GM19351 (cell line): ENCODE results near the gene SCN2B.

Experiments used
- ATAC-seq: cut with Tn5 transposase; IDR thresholded peaks from one replicate; pipeline ENCODE4 v1.9.1; 2021; ENCODE audit warnings: mild to moderate bottlenecking, moderate library complexity; ENCODE audit not compliant: unreplicated experiment

The SCN2B gene

GRCh38 chr11:118136341-118136740 lies 40.1 kb downstream of the SCN2B start:
- no peak for ATAC-seq

DNA sequence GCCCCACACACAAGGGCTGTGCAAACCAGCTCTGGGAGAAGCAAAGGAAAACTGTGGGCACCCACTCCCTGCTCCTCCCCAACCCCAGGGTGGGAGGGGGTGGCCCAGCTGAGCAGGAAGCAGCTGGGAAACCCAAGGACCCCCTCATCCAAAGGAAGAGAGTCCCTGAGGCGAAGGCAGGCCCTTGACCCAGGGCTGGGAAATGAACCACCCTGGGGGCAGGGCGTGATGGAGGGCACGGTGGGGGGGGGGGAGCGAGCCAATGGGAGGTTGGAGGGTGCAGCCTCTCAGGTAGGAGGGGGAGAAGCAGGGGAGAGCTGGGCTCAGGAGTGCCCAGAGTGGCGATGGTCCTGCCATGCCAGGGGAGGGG lies 40.7 kb downstream of the SCN2B start:
- no peak for ATAC-seq

DNA sequence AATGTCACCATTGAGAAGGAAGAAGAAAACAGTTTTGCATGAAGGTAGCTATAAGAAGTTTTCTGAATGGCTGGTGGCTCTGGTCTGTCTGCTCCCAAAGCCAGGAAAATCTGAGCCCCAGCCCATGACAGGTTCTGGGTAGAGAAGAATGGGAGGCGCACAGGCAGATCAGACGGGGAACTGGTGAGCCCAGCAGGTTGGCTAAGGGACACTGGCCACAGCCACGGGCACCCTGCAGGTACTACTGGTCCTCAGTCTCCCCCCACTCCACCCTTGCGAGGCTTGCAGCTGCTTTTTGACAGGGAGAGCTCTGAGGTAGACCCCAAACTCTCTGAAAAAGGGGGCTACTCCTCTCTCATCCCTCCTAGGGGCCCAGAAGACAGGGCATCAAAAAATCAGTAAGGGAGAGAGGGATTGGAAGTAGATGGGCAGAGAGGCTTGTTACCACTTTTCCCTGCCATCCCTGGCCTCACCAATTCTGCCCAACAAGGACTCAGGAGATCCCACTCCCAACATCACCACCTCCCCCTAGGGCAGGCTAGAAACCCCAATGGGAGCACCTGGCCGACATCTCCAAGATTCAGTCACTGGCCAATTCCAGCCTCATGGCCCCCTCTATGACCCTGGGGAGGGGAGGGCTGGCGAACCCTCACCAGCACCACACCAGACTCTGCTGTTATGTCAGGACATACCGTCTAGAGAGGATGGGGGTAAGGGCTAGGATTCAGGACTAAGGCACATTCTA lies 41.2 kb downstream of the SCN2B start:
- ATAC-seq, result no peak

GRCh38 chr11:118133816-118134215 lies 42.6 kb downstream of the SCN2B start:
- ATAC-seq, result no peak

DNA sequence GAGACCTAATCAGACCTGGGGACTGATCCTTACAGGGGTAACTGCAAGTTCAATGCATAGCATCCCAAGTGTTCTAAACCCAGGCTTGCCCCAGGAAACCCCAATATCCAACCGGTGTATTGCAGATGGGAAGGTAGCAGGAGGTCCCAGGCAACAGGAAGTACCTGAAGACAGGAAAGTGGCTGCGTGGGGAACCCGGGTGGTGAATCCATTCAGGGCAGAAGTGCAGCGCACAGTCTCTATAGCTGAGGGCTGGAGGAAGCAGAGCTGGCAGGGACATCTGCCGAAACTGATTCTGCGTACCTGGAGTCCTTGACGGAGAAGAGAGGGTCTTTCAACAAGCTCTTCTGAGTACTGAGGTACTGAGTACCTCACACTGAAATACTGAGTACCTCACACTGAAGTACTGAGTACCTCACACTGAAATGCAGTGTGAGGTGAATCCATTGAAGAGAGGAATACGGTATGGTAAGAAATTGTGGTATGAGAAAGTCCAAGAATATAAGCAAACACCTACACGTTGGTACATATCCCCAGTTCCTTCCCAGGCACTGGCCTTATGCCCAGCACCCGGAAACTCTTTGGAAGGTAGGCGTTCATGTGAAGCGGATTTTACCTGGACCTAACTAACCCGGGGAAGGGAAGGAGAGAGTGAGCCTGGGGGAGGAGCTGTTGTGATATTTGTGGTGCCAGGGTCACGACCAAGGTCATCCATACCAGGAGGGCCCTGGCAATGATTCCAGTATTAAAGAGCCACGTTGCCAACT lies 43.9 kb downstream of the SCN2B start:
- no peak for ATAC-seq

DNA sequence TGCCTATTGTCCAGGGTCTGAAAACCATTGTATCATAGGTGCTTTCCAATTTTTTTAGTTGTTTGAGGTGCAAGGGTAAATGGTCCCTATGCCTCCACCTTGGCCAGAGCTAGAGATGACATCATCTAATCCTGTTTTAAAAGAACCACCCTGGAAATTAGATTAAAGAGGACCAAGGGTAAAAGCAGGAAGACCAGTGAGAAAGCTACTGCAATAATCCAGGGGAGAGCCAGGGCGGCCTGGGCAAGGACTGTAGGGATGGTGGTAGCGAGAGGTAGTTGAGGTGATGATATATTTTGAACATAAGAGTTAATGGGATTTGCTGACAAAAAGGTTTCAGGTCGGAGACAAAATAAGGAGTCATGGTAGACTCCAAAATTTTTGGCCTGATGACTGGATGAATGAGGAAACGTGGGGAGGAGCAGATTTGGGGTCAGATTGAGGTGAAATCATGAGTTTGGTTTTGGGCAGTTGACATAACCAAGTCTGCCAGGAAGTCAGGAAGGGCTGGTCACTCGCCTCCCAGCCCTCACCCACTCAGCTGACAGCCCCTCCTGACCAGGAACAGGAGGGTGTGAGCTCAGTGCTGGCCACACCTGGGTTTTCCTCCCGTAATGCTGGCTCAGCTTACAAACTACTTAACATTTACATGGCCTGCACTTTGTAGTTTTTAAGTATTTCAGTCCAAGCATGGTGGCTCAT lies 46.8 kb downstream of the SCN2B start:
- no peak for ATAC-seq

DNA sequence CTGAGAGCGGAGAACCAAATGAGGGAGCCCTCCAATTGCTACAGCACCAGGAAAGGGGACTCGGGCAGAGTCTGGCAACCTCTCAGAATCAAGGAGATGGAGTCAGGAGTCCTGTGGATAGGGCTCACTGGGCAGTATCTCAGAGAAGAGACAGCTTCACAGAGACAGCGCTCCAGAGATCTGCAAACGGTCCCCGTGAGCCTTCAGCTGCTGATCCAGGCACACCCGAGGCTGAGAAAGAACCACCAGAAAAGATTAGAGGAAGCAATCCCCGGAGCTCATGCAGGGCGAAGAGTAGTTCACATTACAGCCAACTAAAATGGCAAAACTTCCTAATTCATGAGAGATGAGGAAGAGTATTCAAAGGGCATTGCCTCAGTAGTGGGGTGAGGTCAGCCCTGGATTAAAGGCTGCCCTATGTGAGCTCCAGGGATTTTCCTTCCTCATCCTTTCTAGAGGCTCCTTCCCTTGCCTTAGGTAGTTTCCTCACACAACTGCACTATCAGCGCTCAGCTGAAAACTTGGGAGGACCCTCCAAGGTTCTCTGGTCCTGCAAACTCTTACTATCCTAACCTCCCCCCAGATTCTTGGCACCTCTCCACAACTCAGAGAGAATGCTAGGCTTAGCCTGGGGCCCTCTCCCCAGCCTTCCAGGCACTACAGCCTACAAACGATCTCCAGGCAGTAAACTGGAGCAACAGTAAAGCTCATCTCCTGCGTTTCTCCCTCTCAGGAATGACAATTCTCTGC lies 47.5 kb downstream of the SCN2B start:
- no peak for ATAC-seq

DNA sequence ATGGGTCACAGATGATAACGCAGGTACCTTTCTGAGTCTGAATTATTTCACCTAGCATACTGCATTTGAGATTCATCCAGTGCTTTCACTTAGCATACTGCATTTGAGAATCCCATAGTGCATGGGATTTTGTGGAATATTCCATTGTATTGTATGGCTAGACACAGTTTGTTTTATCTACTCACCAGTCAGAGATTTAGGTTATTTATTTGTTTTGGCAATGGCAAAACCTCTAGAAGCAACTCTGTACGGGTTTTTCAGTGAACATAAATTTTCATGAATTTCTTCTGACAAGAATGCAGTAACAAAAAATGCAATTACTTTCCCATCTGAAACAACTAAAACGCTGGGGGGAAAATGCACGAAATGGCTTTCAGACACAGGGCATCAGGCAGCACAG lies 48.1 kb downstream of the SCN2B start:
- no peak for ATAC-seq

DNA sequence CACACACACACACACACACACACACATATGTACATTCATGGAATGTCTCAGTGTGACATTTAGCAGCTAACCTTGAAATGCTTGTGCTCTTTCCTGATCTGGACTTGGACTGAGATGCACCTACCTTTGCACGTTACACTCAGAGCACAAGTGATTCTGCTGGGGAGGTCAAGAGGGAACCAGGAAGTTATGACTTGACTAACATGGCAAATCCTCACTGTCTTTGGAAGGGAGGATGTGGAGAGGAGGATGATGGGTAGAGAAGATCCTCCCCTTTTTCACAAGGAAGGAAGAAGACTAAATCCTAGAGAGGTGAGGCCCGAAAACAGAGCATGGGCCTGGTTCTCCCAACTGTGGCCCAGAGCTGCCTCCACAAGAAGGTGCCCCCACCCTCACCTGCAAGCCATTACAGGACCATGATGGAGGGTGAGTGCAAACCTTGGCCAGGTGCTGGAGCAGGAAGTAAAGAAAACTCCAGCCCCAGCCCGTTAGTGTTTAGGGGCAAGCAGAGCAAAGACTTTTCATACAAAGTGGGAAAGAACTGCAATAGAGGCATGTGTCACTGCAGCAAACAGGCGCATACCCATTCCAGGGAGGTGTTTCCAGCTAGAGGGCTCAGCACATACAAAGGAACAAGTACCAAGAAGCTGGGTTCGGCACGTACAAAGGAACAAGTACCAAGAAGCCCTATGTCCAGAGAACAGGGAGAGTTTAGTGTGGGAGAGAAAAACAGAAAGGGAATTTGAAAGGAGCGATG lies 50.2 kb downstream of the SCN2B start:
- no peak for ATAC-seq

GRCh38 chr11:118124929-118125535 lies 51.4 kb downstream of the SCN2B start:
- no peak for ATAC-seq

- ATAC-seq, result no peak
Observed at GRCh38 chr11:118120793-118121192, 55.6 kb downstream of the SCN2B start.

DNA sequence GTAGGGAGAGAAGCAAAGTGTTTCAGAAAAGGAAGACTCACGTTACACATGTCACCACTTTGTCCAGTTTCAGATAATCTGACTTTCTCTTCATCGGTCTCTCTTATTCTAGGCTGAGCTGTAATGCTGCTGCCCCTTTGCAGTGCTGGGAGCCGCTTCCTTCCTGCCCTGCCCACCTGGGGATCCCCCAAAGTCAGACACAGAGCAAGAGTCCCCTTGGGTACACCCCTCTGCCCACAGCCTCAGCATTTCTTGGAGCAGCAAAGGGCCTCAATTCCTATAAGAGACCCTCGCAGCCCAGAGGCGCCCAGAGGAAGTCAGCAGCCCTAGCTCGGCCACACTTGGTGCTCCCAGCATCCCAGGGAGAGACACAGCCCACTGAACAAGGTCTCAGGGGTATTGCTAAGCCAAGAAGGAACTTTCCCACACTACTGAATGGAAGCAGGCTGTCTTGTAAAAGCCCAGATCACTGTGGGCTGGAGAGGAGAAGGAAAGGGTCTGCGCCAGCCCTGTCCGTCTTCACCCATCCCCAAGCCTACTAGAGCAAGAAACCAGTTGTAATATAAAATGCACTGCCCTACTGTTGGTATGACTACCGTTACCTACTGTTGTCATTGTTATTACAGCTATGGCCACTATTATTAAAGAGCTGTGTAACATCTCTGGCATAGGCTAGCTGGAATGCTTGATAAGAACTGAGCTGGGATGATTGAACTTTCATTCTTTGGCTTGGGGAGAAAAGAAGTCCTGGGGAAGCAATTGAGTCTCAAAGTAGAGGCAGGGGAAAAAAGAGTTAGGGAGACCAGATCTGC lies 58.4 kb downstream of the SCN2B start:
- no peak for ATAC-seq

DNA sequence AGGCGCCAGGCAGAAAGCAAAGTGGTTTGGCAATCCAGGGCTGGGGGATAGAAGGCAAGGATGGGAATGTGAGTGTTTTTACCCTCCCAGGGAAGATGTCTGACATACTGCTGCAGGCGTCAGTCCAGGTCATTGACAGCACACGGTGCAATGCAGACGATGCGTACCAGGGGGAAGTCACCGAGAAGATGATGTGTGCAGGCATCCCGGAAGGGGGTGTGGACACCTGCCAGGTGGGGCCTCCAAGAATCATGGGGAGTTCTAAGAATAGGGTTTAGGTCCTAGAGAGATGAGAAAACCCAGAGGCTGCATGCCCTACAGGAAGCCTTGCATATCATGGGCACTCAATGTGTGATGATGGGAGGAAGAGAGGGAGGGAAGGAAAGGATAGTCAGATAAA lies 61.4 kb downstream of the SCN2B start:
- no peak for ATAC-seq

- no peak for ATAC-seq
Observed at GRCh38 chr11:118114266-118114665, 62.2 kb downstream of the SCN2B start.

DNA sequence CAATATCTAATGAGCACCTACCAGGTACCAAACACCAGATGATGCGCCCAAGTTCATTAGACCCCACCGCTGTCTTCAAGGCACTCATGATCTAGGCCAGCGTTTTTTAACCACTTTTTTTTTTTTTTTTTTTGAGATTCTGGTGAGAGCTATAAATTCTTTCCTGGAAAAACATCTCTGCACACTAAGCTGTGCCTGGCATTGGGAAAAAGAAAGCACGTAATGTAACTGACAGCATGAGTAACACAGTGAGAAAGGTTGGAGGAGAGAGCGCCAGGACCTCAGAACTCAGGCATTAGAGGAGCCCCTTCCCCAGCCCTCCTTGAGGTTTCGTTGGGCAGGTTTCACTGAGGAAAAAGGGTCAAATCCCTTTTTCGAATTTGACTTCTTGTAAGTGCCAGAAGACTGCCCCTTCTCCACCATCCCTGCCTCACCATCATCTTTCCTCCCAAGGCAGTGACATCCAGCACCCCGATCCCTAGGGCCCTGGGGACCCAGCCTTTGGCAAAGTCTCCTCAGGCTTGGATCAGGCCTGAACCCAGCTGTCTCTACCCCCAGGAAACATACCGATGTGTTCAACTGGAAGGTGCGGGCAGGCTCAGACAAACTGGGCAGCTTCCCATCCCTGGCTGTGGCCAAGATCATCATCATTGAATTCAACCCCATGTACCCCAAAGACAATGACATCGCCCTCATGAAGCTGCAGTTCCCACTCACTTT lies 63.6 kb downstream of the SCN2B start:
- ATAC-seq, result no peak
